HTERT RPE-1 (cell line): Measurements from ENCODE around the gene TDRD9.

Experiments
- in situ Hi-C: fragments of 300-500 bp; cut with MboI; formaldehyde crosslinking; loops from 4 replicates; pipeline ENCODE4 v1.14.3; 2020; ENCODE audit warnings: low sequenced_read_pairs

TDRD9 gene

GRCh38 chr14:103890821-103891666 lies 37.2 kb upstream of the TDRD9 start:
- in situ Hi-C loops = no loop called here

GRCh38 chr14:103891667-103892215 lies 36.5 kb upstream of the TDRD9 start:
- in situ Hi-C loops = no loop called here

GRCh38 chr14:103892247-103892646 lies 36.0 kb upstream of the TDRD9 start:
- in situ Hi-C loops = no loop called here

- in situ Hi-C loops = no loop called here
Measured at GRCh38 chr14:103894034-103894722, 34.1 kb upstream of the TDRD9 start.

- in situ Hi-C loops = no loop called here
Measured at GRCh38 chr14:103894723-103895059, 33.6 kb upstream of the TDRD9 start.

GRCh38 chr14:103896578-103896977 lies 31.7 kb upstream of the TDRD9 start:
- in situ Hi-C loops = no loop called here

- in situ Hi-C loops = no loop called here
Measured at GRCh38 chr14:103897075-103897947, 30.9 kb upstream of the TDRD9 start.

- in situ Hi-C loops = no loop called here
Measured at GRCh38 chr14:103898204-103898603, 30.1 kb upstream of the TDRD9 start.

- in situ Hi-C loops = no loop called here
Measured at GRCh38 chr14:103898711-103899110, 29.5 kb upstream of the TDRD9 start.

GRCh38 chr14:103899316-103899715 lies 28.9 kb upstream of the TDRD9 start:
- in situ Hi-C loops = no loop called here

- in situ Hi-C loops = no loop called here
Measured at GRCh38 chr14:103899833-103900232, 28.4 kb upstream of the TDRD9 start.

GRCh38 chr14:103904493-103905107 lies 23.7 kb upstream of the TDRD9 start:
- in situ Hi-C loops = no loop called here

GRCh38 chr14:103905842-103906456 lies 22.3 kb upstream of the TDRD9 start:
- in situ Hi-C loops = no loop called here

- in situ Hi-C loops = no loop called here
Measured at GRCh38 chr14:103908580-103908979, 19.7 kb upstream of the TDRD9 start.

GRCh38 chr14:103909531-103910261 lies 18.6 kb upstream of the TDRD9 start:
- in situ Hi-C loops = no loop called here

- in situ Hi-C loops = no loop called here
Measured at GRCh38 chr14:103910262-103910935, 17.9 kb upstream of the TDRD9 start.

- in situ Hi-C loops = no loop called here
Measured at GRCh38 chr14:103910984-103911383, 17.3 kb upstream of the TDRD9 start.

GRCh38 chr14:103915616-103916015 lies 12.6 kb upstream of the TDRD9 start:
- in situ Hi-C loops = no loop called here

- in situ Hi-C loops = no loop called here
Measured at GRCh38 chr14:103916636-103917262, 11.5 kb upstream of the TDRD9 start.
